Measurements from ENCODE around the gene PIM3.

The PIM3 gene

GRCh38 chr22:49970528-49971231, 10.1 kb downstream of the PIM3 start:
- DNase-seq (peak; percentile 95), ATAC-seq (ENCODE audit: insufficient read depth, low read depth) (peak; percentile 91)
- Histone ChIP-seq H3K9me3 (ENCODE audit: insufficient read depth, low read length, severe bottlenecking) (no peaks in the 10 kb centered on the region), H3K4me3 (ENCODE audit: low read depth in 1 of 2, low read length in 2 of 2) (peak overlapping the region; percentile 17 to 65; a peak in 3 of 4 replicates), H3K4me2 (ENCODE audit: insufficient read depth, low read length) (peak overlapping the region; percentile 98), H2AFZ (ENCODE audit: low read depth, low read length) (peak overlapping the region; percentile 76), H4K20me1 (ENCODE audit: insufficient read depth, low read length) (peaks cover 12% of the 10 kb centered on the region), H3K27ac (ENCODE audit: low read length) (peak overlapping the region; percentile 63), H3K9ac (ENCODE audit: low read depth, low read length) (peak overlapping the region; percentile 82), H3K36me3 (ENCODE audit: insufficient read depth, low read length) (no peaks in the 10 kb centered on the region), H3K27me3 (ENCODE audit: insufficient read depth, low read length, poor library complexity) (no peaks in the 10 kb centered on the region), H3K79me2 (ENCODE audit: insufficient read depth, low read length) (no peaks in the 10 kb centered on the region), H3K4me1 (ENCODE audit: insufficient read depth, low read length) (peaks cover 30% of the 10 kb centered on the region)
- TF ChIP-seq EZH2 (IDR thresholded peaks at IDR 0.05; ENCODE audit: borderline replicate concordance, low read depth, low read length, severe bottlenecking) (no peak), CTCF (IDR thresholded peaks at IDR 0.05; ENCODE audit: borderline replicate concordance, extremely low read depth, low read length, poor library complexity, severe bottlenecking) (peak; percentile 31)

GRCh38 chr22:49971232-49972162, 10.9 kb downstream of the PIM3 start:
- Histone ChIP-seq H3K9me3 (ENCODE audit: insufficient read depth, low read length, severe bottlenecking) (no peaks in the 10 kb centered on the region), H3K4me2 (ENCODE audit: insufficient read depth, low read length) (peak overlapping the region; percentile 98), H3K9ac (ENCODE audit: low read depth, low read length) (peak overlapping the region; percentile 82), H3K36me3 (ENCODE audit: insufficient read depth, low read length) (no peaks in the 10 kb centered on the region), H2AFZ (ENCODE audit: low read depth, low read length) (peak overlapping the region; percentile 76), H3K27me3 (ENCODE audit: insufficient read depth, low read length, poor library complexity) (no peaks in the 10 kb centered on the region), H4K20me1 (ENCODE audit: insufficient read depth, low read length) (peaks cover 5% of the 10 kb centered on the region), H3K27ac (ENCODE audit: low read length) (peak overlapping the region; percentile 63), H3K4me3 (ENCODE audit: low read depth in 1 of 2, low read length in 2 of 2) (peak overlapping the region; percentile 17 to 65; a peak in 3 of 4 replicates), H3K79me2 (ENCODE audit: insufficient read depth, low read length) (no peaks in the 10 kb centered on the region), H3K4me1 (ENCODE audit: insufficient read depth, low read length) (peaks cover 30% of the 10 kb centered on the region)
- ATAC-seq (ENCODE audit: insufficient read depth, low read depth) (peak; percentile 73), DNase-seq (peak; percentile 80)
- TF ChIP-seq CTCF (IDR thresholded peaks at IDR 0.05; ENCODE audit: borderline replicate concordance, extremely low read depth, low read length, poor library complexity, severe bottlenecking) (no peak), EZH2 (IDR thresholded peaks at IDR 0.05; ENCODE audit: borderline replicate concordance, low read depth, low read length, severe bottlenecking) (no peak)

- Histone ChIP-seq H3K4me1 (ENCODE audit: insufficient read depth, low read length) (peaks cover 30% of the 10 kb centered on the region), H3K79me2 (ENCODE audit: insufficient read depth, low read length) (no peaks in the 10 kb centered on the region), H2AFZ (ENCODE audit: low read depth, low read length) (no peak overlapping the region), H3K4me3 (ENCODE audit: low read depth in 1 of 2, low read length in 2 of 2) (peak overlapping the region in 1 of 2 experiments; percentile 65; a peak in 2 of 4 replicates), H3K4me2 (ENCODE audit: insufficient read depth, low read length) (peak overlapping the region; percentile 98), H3K27me3 (ENCODE audit: insufficient read depth, low read length, poor library complexity) (no peaks in the 10 kb centered on the region), H3K9me3 (ENCODE audit: insufficient read depth, low read length, severe bottlenecking) (no peaks in the 10 kb centered on the region), H3K27ac (ENCODE audit: low read length) (no peak overlapping the region), H3K36me3 (ENCODE audit: insufficient read depth, low read length) (no peaks in the 10 kb centered on the region), H4K20me1 (ENCODE audit: insufficient read depth, low read length) (peaks cover 5% of the 10 kb centered on the region), H3K9ac (ENCODE audit: low read depth, low read length) (peak overlapping the region; percentile 82)
- no peak for TF ChIP-seq EZH2 (IDR thresholded peaks at IDR 0.05; ENCODE audit: borderline replicate concordance, low read depth, low read length, severe bottlenecking)
- no peak for TF ChIP-seq CTCF (IDR thresholded peaks at IDR 0.05; ENCODE audit: borderline replicate concordance, extremely low read depth, low read length, poor library complexity, severe bottlenecking)
- no peak for ATAC-seq (ENCODE audit: insufficient read depth, low read depth)
- no peak for DNase-seq
Measured at GRCh38 chr22:49972163-49973017, 11.8 kb downstream of the PIM3 start.
